H7 (cell line): ENCODE measurements around the gene PTGER4. TPM values are rescaled to one million over a fixed set of nuclear protein-coding genes. Genes with fewer than 3 reads are reported as not detected.
A peak's percentile ranks its signal among the peaks of the same experiment; 100 is the strongest.

Experiments
- DNase-seq: peaks from one replicate; pipeline ENCODE4 v3.0.0; 2012
- H3K27me3 ChIP-seq: 2 replicates; pipeline ENCODE4 v1.6.0; 2011; ENCODE audit warnings: mild to moderate bottlenecking, low read length; ENCODE audit not compliant: control insufficient read depth, insufficient read depth
- H3K36me3 ChIP-seq: replicated peaks from 2 replicates; pipeline ENCODE4 v1.5.1; 2011; ENCODE audit warnings: low read length; ENCODE audit not compliant: control insufficient read depth, insufficient read depth
- H3K4me3 ChIP-seq: 2 replicates; pipeline ENCODE4 v1.5.1; 2011; ENCODE audit warnings: low read depth, mild to moderate bottlenecking, control low read depth, low read length, moderate library complexity; ENCODE audit not compliant: insufficient read depth
- total RNA-seq: library from RNA; depleted of rRNA; stranded (reverse); fragments of >200 nt; shearing (Covaris generic); gene quantifications from 2 replicates; pipeline ENCODE4 v1.2.3, GENCODE V29; 2014; rRNA removed

Gene PTGER4
- total RNA-seq, 1 experiment from 2014 or later: 0.31 TPM

DNA sequence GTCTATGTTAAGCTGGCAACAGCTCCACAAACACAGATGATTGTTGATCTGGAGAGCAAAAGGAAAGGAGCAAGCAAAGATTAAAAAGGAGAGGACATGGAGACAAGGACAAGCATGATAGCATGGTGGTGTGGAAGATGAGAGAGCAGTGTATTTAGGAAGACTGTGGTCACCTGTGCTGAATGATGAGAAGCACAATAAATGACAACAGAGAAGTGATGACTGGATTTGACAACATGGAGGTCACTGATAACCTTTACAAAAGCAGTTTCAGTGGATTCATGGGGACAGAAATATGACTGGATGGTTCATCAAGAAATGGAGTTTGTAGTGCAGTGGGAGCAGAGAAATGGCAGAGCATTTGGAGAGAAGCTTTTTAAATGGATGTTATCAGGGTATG, 55.9 kb downstream of the PTGER4 start:
- no peaks in the 10 kb centered on the region for H3K27me3 ChIP-seq
- H3K36me3 ChIP-seq: no peaks in the 10 kb centered on the region

DNA sequence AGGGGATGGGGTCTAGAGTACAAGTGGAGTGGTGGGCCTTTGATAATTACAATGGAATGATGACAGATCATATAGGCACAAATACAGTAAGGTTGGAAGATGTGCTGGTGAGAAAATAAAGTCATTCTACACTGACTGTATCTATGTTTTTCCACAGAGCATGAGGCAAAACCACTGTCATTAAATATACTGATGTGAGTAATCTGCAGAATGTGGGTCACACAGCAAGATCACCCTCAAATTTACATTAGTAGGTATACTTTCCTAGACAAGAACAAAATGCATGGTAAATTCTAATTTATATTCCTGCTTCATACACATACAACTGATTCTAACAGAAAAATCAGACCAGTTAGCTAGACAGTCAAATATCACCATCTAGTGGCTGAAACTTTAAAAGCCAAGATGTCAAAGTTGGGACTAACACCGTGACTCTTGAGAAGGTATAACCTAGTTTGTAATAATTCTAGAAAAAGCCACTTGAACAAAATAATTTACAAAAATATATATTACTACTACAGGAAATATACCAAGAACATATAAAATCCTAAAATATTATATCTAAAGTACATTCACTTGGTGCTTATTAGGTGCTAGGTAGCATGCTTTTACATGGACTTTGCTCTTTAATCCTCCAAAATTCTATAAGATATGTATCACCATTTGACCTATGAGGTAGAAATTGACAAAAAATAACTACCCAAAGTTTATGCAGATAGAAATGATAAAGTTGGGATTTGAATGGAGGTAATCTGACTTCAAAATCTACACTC, 56.6 kb downstream of the PTGER4 start:
- DNase-seq: peak; percentile 23
- H3K27me3 ChIP-seq: no peaks in the 10 kb centered on the region

More for the DNA sequence above, 55.9 kb downstream of the PTGER4 start:
- no peak overlapping the region for H3K4me3 ChIP-seq
- no peak for DNase-seq

DNA sequence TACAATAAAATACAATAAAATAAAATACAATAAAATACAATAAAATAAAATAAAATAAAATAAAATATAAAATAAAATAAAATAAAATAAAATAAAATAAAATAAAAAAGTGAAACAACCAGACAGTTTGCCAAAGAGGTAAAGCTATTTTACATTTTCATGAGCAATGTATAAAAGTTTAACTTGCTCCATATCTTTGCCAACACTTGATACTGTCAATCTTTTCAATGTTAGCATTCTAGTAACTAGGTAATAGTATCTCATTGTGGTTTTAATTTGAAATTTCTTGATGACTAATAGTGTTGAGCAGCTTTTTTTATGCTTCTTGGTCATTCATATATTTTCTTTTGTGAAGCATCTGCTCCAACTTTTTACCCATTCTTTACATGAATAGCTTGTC, 58.8 kb downstream of the PTGER4 start:
- DNase-seq: no peak
- no peaks in the 10 kb centered on the region for H3K27me3 ChIP-seq
- no peaks in the 10 kb centered on the region for H3K36me3 ChIP-seq
- H3K4me3 ChIP-seq: no peak overlapping the region

More for the DNA sequence above, 56.6 kb downstream of the PTGER4 start:
- Histone ChIP-seq H3K4me3 (no peak overlapping the region), H3K36me3 (no peaks in the 10 kb centered on the region)

Other genes starting within 250 kb of the PTGER4 start
- gene TTC33, start 76.0 kb downstream of the PTGER4 start, total RNA-seq: 7.8 and 8.1 TPM in 2 replicates
- 30.2 and 46.5 TPM in 2 replicates for gene PRKAA1, start 118.5 kb downstream of the PTGER4 start, total RNA-seq
- gene RPL37, start 155.3 kb downstream of the PTGER4 start, total RNA-seq: 1,413 and 1,683 TPM in 2 replicates
- gene CARD6, start 161.5 kb downstream of the PTGER4 start, total RNA-seq: 0.22 and 0.35 TPM in 2 replicates
- 0.07 and 0.87 TPM in 2 replicates for gene C7, start 229.6 kb downstream of the PTGER4 start, total RNA-seq